Tibial nerve (tissue), 4 donors: ENCODE data around the gene CCDC60. TPM values are rescaled to one million over a fixed set of nuclear protein-coding genes. Genes with fewer than 3 reads are reported as not detected.

Experiments used
- DNase-seq, 2 donors: peaks; one replicate each; pipeline ENCODE4 v3.0.0-alpha.2; 2019; ENCODE audit warnings: low spot score in 2 of 2
- H3K27ac ChIP-seq, 4 donors: fragments of 200-600 bp; sonication (generic) in 3 of 4; one replicate each; pipeline ENCODE4 v1.5.1; 2017 to 2019; ENCODE audit warnings: mild to moderate bottlenecking in 1 of 4
- H3K27me3 ChIP-seq, 2 donors: fragments of 200-600 bp; sonication (generic) in 1 of 2; one replicate each; pipeline versions ENCODE4 v1.5.1 to v1.6.0; 2017 to 2019
- H3K36me3 ChIP-seq, 3 donors: fragments of 200-600 bp; sonication (generic); one replicate each; pipeline ENCODE4 v1.5.1; 2018 to 2019
- H3K4me1 ChIP-seq, 4 donors: fragments of 200-600 bp; sonication (generic) in 3 of 4; one replicate each; pipeline ENCODE4 v1.5.1; 2017 to 2019
- H3K4me3 ChIP-seq, 4 donors: fragments of 200-600 bp; sonication (generic) in 3 of 4; one replicate each; pipeline ENCODE4 v1.5.1; 2017 to 2019; ENCODE audit warnings: mild to moderate bottlenecking in 1 of 4, moderate library complexity in 1 of 4
- H3K9me3 ChIP-seq, 4 donors: fragments of 200-600 bp; sonication (generic) in 3 of 4; one replicate each; pipeline ENCODE4 v1.5.1; 2017 to 2019
- CTCF ChIP-seq, 5 experiments: fragments of 200-600 bp in 3 of 5; fragments of 450-650 bp in 2 of 5; sonication (generic) in 3 of 5; IDR thresholded peaks; one replicate each; pipeline ENCODE4 v1.5.1; 2016 to 2019; ENCODE audit warnings: antibody characterized with exemption in 5 of 5, mild to moderate bottlenecking in 3 of 5, moderate library complexity in 2 of 5
- EP300 ChIP-seq, 2 donors: sonication (generic); formaldehyde crosslinking; IDR thresholded peaks; one replicate each; pipeline ENCODE4 v1.6.1; 2017; ENCODE audit warnings: antibody characterized with exemption in 2 of 2, mild to moderate bottlenecking in 1 of 2
- POLR2A ChIP-seq, 2 donors: fragments of 450-650 bp; IDR thresholded peaks; one replicate each; pipeline ENCODE4 v1.6.1; 2017; ENCODE audit warnings: antibody characterized with exemption in 2 of 2, mild to moderate bottlenecking in 2 of 2, moderate library complexity in 2 of 2
- WGBS, 2 donors: methylation state at CpG; one replicate each; pipeline ENCODE4 v1.1.5; 2018; 5-methylcytosine and 5-hydroxymethylcytosine counted together
- total RNA-seq, 4 donors: library from RNA; depleted of rRNA; stranded (reverse); fragments of >200 nt; gene quantifications; one replicate each; pipeline ENCODE4 v1.1.0, GENCODE V29; 2016

CCDC60 gene
- total RNA-seq, 4 donors from 2014 or later = not detected

- H3K4me1 ChIP-seq = no peaks in the 10 kb centered on the region
- H3K36me3 ChIP-seq = no peaks in the 10 kb centered on the region
Measured at GRCh38 chr12:119373001-119373400, 38.5 kb downstream of the CCDC60 start.

GRCh38 chr12:119373666-119374065, 39.1 kb downstream of the CCDC60 start:
- TF ChIP-seq CTCF (IDR thresholded peaks at IDR 0.05) = no peak
- no peak for TF ChIP-seq POLR2A (IDR thresholded peaks at IDR 0.05)
- TF ChIP-seq EP300 (IDR thresholded peaks at IDR 0.05) = no peak
- no peak for DNase-seq
- H3K4me3 ChIP-seq = no peak overlapping the region
- H3K27ac ChIP-seq = no peak overlapping the region
- no peaks in the 10 kb centered on the region for H3K4me1 ChIP-seq
- no peaks in the 10 kb centered on the region for H3K9me3 ChIP-seq
- no peaks in the 10 kb centered on the region for H3K27me3 ChIP-seq
- WGBS, 2 donors = 38 to 70% methylated on average over 2 of the region's 2 CpGs
- H3K36me3 ChIP-seq = no peaks in the 10 kb centered on the region

More at GRCh38 chr12:119373001-119373400, 38.5 kb downstream of the CCDC60 start:
- WGBS, 2 donors = 45 to 48% methylated on average over 3 of the region's 3 CpGs
- TF ChIP-seq POLR2A (IDR thresholded peaks at IDR 0.05) (no peak), CTCF (IDR thresholded peaks at IDR 0.05) (no peak), EP300 (IDR thresholded peaks at IDR 0.05) (no peak)
- H3K9me3 ChIP-seq = no peaks in the 10 kb centered on the region
- H3K4me3 ChIP-seq = no peak overlapping the region
- no peak for DNase-seq
- H3K27ac ChIP-seq = no peak overlapping the region
- no peaks in the 10 kb centered on the region for H3K27me3 ChIP-seq

DNA sequence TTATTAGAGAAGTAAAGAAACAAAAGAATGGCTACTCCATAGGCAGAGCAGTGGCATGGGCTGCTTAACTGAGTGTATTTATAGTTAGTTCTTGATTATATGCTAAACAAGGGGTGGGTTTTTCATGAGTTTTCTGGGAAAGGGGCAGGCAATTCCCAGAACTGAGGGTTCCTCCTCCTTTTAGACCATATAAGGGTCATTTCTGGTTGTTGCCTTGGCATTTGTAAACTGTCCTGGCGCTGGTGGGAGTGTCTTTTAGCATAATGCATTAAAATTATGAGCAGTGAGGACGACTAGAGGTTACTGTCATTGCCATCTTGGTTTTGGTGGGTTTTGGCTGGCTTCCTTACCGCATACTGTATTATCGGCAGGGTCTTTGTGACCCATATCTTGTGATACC, 40.1 kb downstream of the CCDC60 start:
- WGBS, 2 donors = 86 to 87% methylated on average over 4 of the region's 4 CpGs
- Histone ChIP-seq H3K9me3 (peaks cover 0 to 5% (median 0%) of the 10 kb centered on the region in 4 donors), H3K27me3 (no peaks in the 10 kb centered on the region), H3K27ac (no peak overlapping the region), H3K4me1 (no peaks in the 10 kb centered on the region), H3K4me3 (no peak overlapping the region), H3K36me3 (no peaks in the 10 kb centered on the region)
- no peak for DNase-seq
- TF ChIP-seq CTCF (IDR thresholded peaks at IDR 0.05) (no peak), POLR2A (IDR thresholded peaks at IDR 0.05) (no peak), EP300 (IDR thresholded peaks at IDR 0.05) (no peak)

GRCh38 chr12:119375075-119375882, 40.8 kb downstream of the CCDC60 start:
- H3K27me3 ChIP-seq = no peaks in the 10 kb centered on the region
- H3K9me3 ChIP-seq = peaks cover 0 to 9% (median 0%) of the 10 kb centered on the region in 4 donors
- H3K4me3 ChIP-seq = no peak overlapping the region
- H3K4me1 ChIP-seq = no peaks in the 10 kb centered on the region
- H3K27ac ChIP-seq = no peak overlapping the region
- TF ChIP-seq CTCF (IDR thresholded peaks at IDR 0.05) (no peak), EP300 (IDR thresholded peaks at IDR 0.05) (peak in 1 of 2 donors; percentile 20)
- no peaks in the 10 kb centered on the region for H3K36me3 ChIP-seq
- 53 to 55% methylated on average over 7 of the region's 7 CpGs for WGBS, 2 donors
- no peak for DNase-seq

DNA sequence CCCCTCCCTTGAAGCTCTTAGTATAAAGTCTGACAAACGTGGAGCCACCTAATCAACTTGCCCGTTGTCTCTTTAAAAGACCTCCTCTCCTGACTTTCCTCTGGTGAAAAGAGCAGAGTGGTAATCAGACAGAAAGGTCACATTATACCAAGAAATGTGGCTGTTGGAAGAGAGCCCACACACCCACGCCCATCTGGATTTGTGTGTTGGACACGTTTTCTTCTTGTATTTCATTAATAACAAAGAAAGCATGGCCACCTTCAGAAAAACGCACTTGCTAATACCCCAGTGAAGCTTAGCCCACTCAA, 41.3 kb downstream of the CCDC60 start:
- Histone ChIP-seq H3K9me3 (peaks cover 0 to 11% (median 0%) of the 10 kb centered on the region in 4 donors), H3K4me1 (no peaks in the 10 kb centered on the region), H3K4me3 (no peak overlapping the region), H3K27ac (no peak overlapping the region), H3K27me3 (no peaks in the 10 kb centered on the region), H3K36me3 (no peaks in the 10 kb centered on the region)
- DNase-seq = no peak
- 7 to 12% methylated on average over 5 of the region's 5 CpGs for WGBS, 2 donors
- no peak for TF ChIP-seq POLR2A (IDR thresholded peaks at IDR 0.05)
- no peak for TF ChIP-seq CTCF (IDR thresholded peaks at IDR 0.05)
- TF ChIP-seq EP300 (IDR thresholded peaks at IDR 0.05) = no peak
